Mesothelial cell of epicardium (in vitro differentiated cells): ENCODE results near the gene NPIPA1. TPM values are rescaled to one million over a fixed set of nuclear protein-coding genes. Genes with fewer than 3 reads are reported as not detected.
"Not testable (repeated sequence)": the region's sequence is repeated elsewhere in the genome, so short reads cannot be mapped to it uniquely, and the experiment has no call there.

Experiments used
- DNase-seq, 2 experiments: peaks; one replicate each; pipeline ENCODE4 v3.0.0; 2021; ENCODE audit warnings: low spot score in 2 of 2; ENCODE audit not compliant: unreplicated experiment in 2 of 2
- H3K27ac Mint-ChIP-seq: 2 replicates; pipeline ENCODE4 v1.8.0; 2021; ENCODE audit warnings: mixed read lengths
- H3K27me3 Mint-ChIP-seq: 2 replicates; pipeline ENCODE4 v1.8.0; 2021; ENCODE audit warnings: low read depth, mixed read lengths
- H3K36me3 Mint-ChIP-seq: 2 replicates; pipeline ENCODE4 v1.8.0; 2021; ENCODE audit warnings: mixed read lengths
- H3K4me1 Mint-ChIP-seq: 2 replicates; pipeline ENCODE4 v1.8.0; 2021; ENCODE audit warnings: mixed read lengths
- H3K4me3 Mint-ChIP-seq: 2 replicates; pipeline ENCODE4 v1.8.0; 2021; ENCODE audit warnings: mild to moderate bottlenecking, moderate library complexity, mixed read lengths
- H3K9me3 Mint-ChIP-seq: 2 replicates; pipeline ENCODE4 v1.8.0; 2021; ENCODE audit warnings: mixed read lengths
- total RNA-seq: library from RNA; stranded (reverse); gene quantifications from 3 replicates; pipeline ENCODE4 v1.2.1, GENCODE V29; 2021

NPIPA1 gene
- total RNA-seq: 261 to 262 TPM (median 262 TPM) in 3 replicates

GRCh38 chr16:14937143-14937542, at the start of gene NPIPA1:
Gene NPIPA1, plus strand, starts transcription at chr16:14937443. Its CDS starts 0 bp downstream, at chr16:14937443.
- not testable (repeated sequence) for H3K9me3 Mint-ChIP-seq, H3K36me3 Mint-ChIP-seq, H3K4me3 Mint-ChIP-seq, H3K4me1 Mint-ChIP-seq, DNase-seq, H3K27me3 Mint-ChIP-seq, H3K27ac Mint-ChIP-seq

GRCh38 chr16:14892111-14892510, 45.1 kb upstream of the NPIPA1 start:
- not testable (repeated sequence) for H3K4me3 Mint-ChIP-seq, H3K9me3 Mint-ChIP-seq, H3K36me3 Mint-ChIP-seq, DNase-seq, H3K27me3 Mint-ChIP-seq, H3K4me1 Mint-ChIP-seq, H3K27ac Mint-ChIP-seq

GRCh38 chr16:14895382-14895781, 41.9 kb upstream of the NPIPA1 start:
- H3K4me3 Mint-ChIP-seq, H3K9me3 Mint-ChIP-seq, H3K4me1 Mint-ChIP-seq, H3K36me3 Mint-ChIP-seq, H3K27ac Mint-ChIP-seq, DNase-seq, H3K27me3 Mint-ChIP-seq: not testable (repeated sequence)

- H3K27ac Mint-ChIP-seq, H3K4me1 Mint-ChIP-seq, H3K27me3 Mint-ChIP-seq, H3K9me3 Mint-ChIP-seq, H3K36me3 Mint-ChIP-seq, DNase-seq, H3K4me3 Mint-ChIP-seq: not testable (repeated sequence)
Observed at GRCh38 chr16:14896023-14896422, 41.2 kb upstream of the NPIPA1 start.

- not testable (repeated sequence) for H3K27me3 Mint-ChIP-seq, DNase-seq, H3K4me1 Mint-ChIP-seq, H3K36me3 Mint-ChIP-seq, H3K9me3 Mint-ChIP-seq, H3K27ac Mint-ChIP-seq, H3K4me3 Mint-ChIP-seq
Observed at GRCh38 chr16:14897006-14897664, 40.1 kb upstream of the NPIPA1 start.

GRCh38 chr16:14898162-14898561, 39.1 kb upstream of the NPIPA1 start:
- H3K27me3 Mint-ChIP-seq, H3K36me3 Mint-ChIP-seq, DNase-seq, H3K9me3 Mint-ChIP-seq, H3K4me3 Mint-ChIP-seq, H3K4me1 Mint-ChIP-seq, H3K27ac Mint-ChIP-seq: not testable (repeated sequence)

DNA sequence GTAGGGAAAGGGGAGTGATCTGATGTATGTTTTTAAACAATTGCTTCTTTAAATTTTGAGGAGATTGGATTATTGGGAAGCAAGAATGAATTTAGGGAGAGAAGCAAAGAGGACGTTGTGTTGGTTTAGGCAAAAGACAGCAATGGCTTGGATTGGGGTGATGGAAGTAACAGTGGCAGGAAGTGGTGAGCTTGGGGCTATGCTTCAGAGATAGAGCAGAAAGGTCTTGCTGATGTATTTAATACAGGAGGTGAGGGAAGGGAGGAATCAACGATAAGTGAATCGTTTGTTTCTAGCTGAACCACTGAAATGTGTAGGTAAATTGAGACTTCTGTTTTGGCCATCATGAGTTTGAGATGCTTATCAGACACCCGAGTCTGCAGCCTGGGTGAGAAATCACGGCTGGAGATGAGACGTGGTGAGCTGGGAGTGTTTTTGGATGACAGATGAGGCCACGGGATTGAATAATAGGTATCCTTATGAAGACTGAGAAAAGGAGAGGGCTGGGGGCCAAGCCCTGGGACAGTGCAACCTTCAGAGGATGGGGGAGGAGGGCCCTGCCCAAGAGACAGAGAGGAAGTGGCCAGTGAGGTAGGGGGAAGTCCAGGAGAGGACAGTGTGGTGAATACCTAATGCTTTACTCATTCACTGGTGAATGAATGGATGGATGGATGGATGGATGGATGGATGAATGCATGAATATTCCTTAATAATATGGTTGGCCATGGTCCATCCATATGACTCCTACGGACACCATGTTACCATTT, 33.9 kb upstream of the NPIPA1 start:
- H3K4me1 Mint-ChIP-seq, H3K27ac Mint-ChIP-seq, H3K36me3 Mint-ChIP-seq, DNase-seq, H3K27me3 Mint-ChIP-seq, H3K4me3 Mint-ChIP-seq, H3K9me3 Mint-ChIP-seq: not testable (repeated sequence)

DNA sequence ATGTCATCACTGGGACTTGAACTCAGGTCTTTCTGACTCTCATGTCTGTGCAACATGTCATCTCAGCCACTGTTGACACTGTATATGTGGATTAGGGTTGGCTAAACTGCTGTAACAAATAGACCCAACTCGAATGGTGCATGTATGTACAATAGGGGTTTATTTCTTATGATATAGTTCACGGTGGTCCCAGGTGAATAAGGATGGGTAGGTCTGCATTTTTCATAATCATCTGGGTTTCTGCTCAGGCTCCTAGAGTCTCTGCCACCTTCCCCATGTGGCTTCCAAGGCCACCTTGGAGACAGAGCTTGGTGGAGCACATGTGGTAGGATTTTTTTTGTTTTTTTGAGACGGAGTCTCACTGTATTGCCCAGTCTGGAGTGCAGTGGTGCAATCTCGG, 27.5 kb upstream of the NPIPA1 start:
- H3K36me3 Mint-ChIP-seq, DNase-seq, H3K4me3 Mint-ChIP-seq: not testable (repeated sequence)

GRCh38 chr16:14910833-14911629, 26.2 kb upstream of the NPIPA1 start:
- not testable (repeated sequence) for DNase-seq, H3K27me3 Mint-ChIP-seq, H3K4me1 Mint-ChIP-seq, H3K9me3 Mint-ChIP-seq, H3K36me3 Mint-ChIP-seq, H3K4me3 Mint-ChIP-seq, H3K27ac Mint-ChIP-seq

More for the DNA sequence above, 27.5 kb upstream of the NPIPA1 start:
- not testable (repeated sequence) for H3K4me1 Mint-ChIP-seq, H3K27ac Mint-ChIP-seq, H3K27me3 Mint-ChIP-seq, H3K9me3 Mint-ChIP-seq

- H3K27me3 Mint-ChIP-seq, H3K9me3 Mint-ChIP-seq, H3K4me1 Mint-ChIP-seq, H3K36me3 Mint-ChIP-seq: not testable (repeated sequence)
- H3K27ac Mint-ChIP-seq: peak overlapping the region; percentile 66
- H3K4me3 Mint-ChIP-seq: peak overlapping the region; percentile 75
- peak in 1 of 2 experiments; percentile 76 for DNase-seq
Observed at GRCh38 chr16:14911954-14912353, 25.3 kb upstream of the NPIPA1 start.

DNA sequence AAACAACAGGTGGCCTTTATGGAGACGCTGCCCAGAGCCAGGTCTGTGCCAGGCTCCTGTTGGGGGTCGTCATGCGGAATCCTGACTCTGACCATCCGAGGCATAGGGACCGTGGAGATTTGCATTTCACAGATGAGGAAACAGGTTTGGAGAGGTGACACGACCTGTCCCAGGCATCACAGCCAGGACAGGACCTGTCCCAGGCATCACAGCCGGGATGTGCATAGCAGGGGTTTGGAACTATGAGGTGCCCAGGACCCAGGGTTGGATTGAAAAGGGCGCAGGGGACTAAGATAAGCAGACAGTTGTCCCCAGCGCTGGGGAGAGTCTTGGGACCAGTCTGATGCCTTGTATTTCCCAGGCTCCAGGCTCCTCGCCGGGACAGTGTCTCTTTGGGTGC, 24.7 kb upstream of the NPIPA1 start:
- not testable (repeated sequence) for H3K4me1 Mint-ChIP-seq, DNase-seq, H3K9me3 Mint-ChIP-seq, H3K27me3 Mint-ChIP-seq, H3K36me3 Mint-ChIP-seq, H3K4me3 Mint-ChIP-seq, H3K27ac Mint-ChIP-seq

DNA sequence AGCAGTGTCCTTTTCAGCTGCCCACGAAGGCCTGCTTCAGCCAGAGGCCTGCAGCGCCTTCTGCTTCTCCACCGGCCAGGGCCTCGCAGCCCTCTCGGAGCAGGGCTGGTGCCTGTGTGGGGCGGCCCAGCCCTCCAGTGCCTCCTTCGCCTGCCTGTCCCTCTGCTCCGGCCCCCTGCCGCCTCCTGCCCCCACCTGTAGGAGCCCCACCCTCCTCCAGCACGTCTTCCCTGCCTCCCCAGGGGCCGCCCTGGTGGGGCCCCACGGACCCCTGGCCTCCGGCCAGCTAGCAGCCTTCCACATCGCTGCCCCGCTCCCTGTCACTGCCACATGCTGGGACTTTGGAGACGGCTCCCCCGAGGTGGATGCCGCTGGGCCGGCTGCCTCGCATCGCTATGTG, 18.7 kb upstream of the NPIPA1 start:
- peak in 1 of 2 experiments; percentile 38 for DNase-seq
- H3K36me3 Mint-ChIP-seq, H3K27ac Mint-ChIP-seq, H3K4me3 Mint-ChIP-seq, H3K27me3 Mint-ChIP-seq, H3K4me1 Mint-ChIP-seq, H3K9me3 Mint-ChIP-seq: not testable (repeated sequence)

GRCh38 chr16:14919837-14920600, 17.2 kb upstream of the NPIPA1 start:
- H3K27ac Mint-ChIP-seq, H3K4me3 Mint-ChIP-seq, H3K27me3 Mint-ChIP-seq, H3K36me3 Mint-ChIP-seq, H3K4me1 Mint-ChIP-seq, H3K9me3 Mint-ChIP-seq: not testable (repeated sequence)
- DNase-seq: peak; percentile 13 to 37
